ENCODE data around the gene ARL13B.
"Not testable (repeated sequence)": the region's sequence is repeated elsewhere in the genome, so short reads cannot be mapped to it uniquely, and the experiment has no call there.

Gene ARL13B

DNA sequence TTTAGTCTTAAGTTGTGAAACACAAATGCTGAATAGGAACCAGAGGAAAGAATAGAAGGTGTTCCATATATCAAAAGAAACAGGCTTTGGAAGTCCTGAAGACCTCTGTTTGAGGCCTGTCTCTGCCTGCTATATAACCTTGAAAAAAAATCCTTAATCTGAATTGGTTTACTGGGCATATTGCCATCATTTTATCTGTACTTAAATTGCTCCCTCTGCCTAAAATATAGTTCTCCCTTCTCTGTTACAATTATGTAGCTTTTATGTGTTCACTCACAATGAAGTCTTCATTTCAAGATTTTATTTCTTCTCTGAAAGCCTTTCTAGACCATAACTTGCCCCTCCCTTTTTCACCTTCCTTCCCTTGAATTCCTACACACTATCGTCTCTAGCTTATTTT, 21.2 kb downstream of the ARL13B start:
- DNase-seq (ENCODE audit: low read depth in 2 of 2) = no peak

DNA sequence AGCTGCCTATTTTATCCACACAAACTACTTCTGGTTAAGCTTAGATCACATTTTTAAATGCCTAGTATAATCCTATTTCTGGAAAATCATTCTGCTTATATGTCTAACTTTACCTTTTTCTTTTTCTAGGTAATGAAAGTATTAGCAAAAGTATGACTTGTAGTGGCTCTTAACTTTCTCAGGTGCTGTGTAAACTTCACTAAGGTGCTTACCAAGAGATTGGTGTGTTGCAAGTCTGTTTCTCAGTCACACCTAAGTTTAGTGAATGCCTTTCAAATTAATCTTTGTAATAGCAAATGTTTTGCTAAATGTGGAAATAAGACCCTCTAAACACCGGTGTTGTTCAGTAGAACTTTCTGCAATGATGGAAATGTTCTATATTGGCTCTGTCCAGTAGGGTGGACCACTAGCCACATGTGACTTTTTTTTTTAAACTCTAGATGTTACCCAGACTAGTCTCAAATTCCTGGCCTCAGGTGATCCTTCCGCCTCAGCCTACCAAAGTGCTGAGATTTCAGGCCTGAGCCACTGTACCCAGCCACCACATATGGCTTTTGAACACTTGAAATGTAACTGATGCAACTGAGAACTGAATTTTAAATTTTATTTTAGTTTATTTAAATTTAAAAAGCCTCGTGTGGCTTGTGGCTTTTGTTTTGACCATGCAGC, 22.0 kb downstream of the ARL13B start:
- DNase-seq (ENCODE audit: low read depth in 2 of 2) = no peak

DNA sequence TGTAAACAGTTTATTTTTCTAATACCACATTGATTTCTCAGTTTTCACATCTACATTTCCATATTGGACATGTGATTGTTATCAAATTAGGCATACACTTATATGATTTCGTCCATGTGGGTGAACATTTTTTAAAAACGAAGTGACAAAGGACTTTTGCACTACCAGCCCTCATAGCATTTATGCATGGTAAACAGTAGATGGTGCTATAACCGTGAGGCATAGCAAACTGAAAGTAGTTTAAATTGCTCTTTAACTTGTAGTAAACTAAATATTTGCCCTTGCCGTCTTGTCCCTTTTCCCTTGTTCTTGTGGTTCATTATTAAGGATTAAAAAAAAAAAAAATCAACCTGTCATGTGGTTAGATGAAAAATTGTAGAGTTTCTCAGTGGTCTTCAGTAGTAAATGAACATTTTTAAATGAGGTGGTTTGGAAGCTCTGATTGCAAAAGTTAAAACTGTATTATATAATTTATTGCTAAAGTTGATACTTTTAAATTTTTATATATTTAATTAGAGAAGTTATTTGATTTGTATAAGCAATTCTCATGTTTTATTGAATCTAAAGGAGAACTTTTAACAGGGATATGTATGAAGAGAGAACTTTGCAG, 24.5 kb downstream of the ARL13B start:
- peak; percentile 31 to 36 for DNase-seq (ENCODE audit: low read depth in 2 of 2)

DNA sequence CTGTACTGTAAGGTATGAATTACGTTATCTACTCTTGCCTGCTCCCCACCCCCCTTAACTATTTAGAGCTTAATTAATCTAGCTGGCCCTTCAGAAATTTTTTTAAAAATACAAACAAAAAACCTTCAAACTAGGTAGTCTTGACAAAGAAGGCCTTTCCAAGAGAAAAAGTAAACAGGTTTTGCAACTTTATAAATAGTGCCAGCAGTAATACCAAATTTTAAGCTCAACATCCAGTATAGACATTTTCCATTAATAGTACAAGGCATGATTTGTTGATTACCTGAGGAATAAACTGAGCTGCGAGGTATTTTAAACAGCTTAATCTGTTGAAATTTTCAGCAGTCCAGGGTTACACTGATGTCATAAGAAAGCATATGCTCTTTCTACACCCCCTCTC, 28.3 kb downstream of the ARL13B start:
- no peak for DNase-seq (ENCODE audit: low read depth in 2 of 2)

DNA sequence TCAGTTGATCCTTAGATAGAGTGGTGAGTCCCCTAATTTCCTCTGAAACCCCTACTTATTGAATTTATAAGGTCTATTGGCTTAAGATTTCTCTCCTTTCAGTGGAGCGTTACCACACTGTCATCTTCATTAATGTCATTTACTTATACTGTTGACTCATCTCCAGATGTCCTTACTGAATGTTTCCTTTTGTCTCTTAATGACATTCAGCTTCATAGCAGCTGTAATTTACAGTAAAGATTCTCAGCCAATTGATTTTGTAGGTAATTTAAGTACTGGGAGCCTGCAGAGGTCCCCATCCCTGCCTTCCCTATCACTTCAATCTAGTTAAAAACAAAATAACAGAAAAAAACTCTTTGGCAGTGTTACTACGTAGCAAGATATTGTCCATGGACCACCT, 29.7 kb downstream of the ARL13B start:
- no peak for DNase-seq (ENCODE audit: low read depth in 2 of 2)

DNA sequence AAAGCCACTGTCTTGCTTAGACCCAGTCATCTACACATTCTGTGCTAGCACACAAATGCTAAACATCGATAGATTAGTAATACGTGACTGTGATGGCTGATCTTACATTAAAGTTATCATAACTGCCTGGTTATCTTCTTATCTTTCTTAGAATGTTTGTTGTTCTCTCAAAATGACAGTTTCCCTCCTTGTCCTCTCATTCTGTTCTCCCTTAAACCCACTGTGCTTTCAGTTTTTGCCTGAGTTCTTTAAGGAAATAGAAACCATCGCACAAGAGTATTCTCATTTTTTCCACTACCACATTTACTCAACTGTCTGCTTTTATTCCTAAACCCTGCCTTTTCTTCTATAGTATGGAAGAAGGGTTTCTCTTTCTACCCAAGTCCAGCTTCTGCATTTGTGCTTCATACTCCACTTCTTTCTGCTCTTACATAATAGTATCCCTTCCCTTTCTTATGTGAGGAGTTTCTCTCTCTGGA, 31.3 kb downstream of the ARL13B start:
- no peak for DNase-seq (ENCODE audit: low read depth in 2 of 2)

DNA sequence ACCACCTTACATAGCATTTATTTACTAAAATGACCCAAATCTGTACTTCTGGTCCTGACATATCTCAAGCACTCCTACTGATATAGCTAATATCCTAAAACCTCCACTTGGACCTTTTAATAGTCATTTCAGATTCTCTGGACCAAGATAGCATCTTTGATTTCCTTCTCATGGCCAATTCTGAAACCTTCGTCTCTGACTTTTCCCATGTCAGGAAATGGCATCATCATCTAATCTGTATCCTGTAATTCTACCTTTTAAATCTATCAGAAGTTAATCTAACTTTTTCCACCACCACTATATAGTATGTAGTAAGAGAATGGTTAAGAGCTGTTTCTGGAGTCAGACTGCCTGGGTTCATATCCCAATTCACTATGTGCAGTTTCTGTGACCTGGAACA, 32.2 kb downstream of the ARL13B start:
- no peak for DNase-seq (ENCODE audit: low read depth in 2 of 2)

DNA sequence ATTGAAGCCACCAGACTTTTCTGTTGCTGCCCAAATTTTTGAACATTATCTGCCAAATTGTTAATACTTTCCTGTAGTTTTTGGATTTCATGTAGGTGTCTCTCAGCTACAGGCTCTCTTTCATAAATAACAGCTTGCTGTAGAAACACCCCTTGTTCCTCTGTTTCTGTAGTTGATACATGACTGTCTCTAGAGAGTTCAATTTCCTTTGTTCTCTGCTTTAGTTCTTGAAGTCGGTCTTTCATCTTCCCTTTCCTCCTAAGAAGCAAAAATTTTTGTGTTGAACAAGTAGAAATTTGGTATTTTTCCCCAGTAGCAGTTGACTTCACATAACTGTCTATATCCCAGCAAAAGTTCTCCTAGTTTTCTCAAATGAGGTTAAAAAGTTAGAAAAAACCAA, 35.1 kb downstream of the ARL13B start:
- DNase-seq (ENCODE audit: low read depth in 2 of 2) = no peak

DNA sequence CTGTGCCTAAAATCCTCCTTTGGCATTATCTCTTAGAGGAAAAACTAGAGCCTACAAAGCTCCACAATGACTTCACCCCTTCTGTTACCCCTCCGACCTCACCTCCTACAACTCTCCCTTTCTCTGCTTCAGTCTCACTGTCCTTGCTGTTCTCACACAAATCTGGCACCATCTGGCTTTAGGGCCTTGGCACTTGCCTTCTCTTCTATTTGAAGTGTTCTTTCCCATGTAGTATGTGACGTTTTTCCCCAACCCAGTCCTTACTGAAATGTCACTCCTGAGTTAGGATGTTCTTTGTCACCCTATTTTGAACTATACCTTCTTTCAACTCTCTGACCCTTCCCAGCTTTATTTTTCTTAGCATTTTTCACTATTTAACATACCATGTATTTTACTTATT, 39.7 kb downstream of the ARL13B start:
- no peak for DNase-seq (ENCODE audit: low read depth in 2 of 2)

DNA sequence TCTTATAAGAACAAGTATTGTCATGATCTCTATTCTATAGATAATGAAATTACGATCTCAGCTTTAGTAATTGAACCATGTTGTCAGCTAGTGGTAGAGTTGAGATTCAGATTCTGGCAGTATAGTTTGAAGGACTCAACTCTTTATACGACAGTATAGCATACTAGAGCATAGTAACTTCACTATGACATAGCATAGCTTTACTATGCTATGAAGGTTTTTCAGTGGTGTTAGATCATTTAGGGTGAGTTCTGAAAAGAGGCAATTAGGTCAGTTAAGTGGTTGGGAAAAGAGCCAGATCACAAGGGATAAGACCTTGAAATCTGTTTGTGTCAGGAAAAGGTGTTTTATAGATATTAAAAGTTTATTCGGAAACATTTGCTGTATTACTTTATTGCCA, 40.3 kb downstream of the ARL13B start:
- DNase-seq (ENCODE audit: low read depth in 2 of 2) = no peak

DNA sequence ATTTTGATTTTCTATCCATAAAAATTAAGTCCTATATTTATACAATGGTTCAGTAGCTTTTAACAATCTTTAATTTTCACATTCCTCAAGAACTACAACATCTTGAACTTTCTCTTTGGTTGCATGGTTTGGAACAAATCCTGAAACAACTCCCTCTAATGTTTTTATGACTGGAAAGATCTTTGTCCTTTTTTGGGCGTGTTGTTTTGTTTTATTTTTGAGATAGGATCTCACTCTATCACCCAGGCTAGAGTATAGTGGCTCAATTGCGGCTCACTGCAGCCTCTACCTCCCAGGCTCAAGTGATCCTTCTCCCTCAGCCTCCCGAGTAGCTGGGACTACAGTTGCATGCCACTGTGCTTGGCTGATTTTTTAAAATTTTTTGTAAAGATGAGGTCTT, 44.4 kb downstream of the ARL13B start:
- peak; percentile 12 for DNase-seq (ENCODE audit: low read depth in 2 of 2)

DNA sequence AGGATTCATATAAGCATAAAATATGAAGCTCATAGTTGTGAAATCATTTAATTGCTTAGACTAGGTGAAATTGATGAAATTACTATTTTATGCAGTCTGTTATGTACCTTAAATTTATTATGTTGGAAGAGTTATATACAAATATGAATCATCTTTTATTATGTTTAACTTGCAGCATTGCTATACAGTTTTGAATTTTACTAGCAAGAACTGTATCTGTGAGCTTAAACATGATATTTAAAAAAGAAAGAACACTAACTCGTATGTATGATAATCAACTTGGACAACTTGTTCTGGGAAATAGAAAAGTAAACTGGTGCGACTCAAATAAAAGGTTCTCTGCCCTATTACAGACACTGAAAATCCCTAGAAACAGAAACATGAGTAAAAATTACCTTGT, 46.7 kb downstream of the ARL13B start:
- no peak for DNase-seq (ENCODE audit: low read depth in 2 of 2)

DNA sequence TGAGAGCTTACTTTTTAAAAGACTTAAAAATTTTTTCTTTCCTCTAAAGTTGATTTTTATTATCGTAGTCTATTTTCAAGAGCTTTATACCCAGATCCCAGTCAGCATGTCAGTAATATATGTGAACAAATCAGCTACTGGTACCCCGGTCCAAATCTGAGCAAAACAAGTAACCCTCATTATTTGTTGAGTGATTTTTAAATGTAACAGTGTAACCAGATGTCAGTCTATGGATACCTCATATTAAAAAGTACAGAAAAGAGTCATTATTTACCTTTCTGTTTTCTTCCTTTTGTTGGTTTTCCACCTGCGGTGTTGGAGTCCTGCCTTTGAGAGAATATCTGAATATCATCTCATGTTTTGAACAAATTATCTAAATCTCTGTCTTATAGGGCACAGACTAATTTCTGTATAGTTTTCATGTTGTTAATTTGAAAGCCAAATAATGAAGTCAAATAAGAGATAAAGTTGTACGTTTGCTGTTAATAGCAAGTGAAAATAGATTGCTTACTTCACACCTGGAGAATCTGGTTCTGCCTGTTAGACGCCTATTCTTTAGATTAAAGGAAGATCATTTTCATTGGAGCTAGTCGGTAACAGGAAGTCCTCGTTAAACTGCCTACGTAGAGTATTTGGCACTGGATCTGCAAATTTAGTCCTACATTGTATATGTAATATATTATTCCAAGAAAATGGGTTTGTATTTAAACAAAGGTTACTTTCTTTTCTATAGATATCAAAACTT, 48.3 kb downstream of the ARL13B start, which contains the start of gene STX19:
Gene STX19 (minus strand): TSS at position 505 of the 745 bp plus-strand sequence. CDS start 13,328 bp downstream, outside the sequence.
- no peak for DNase-seq (ENCODE audit: low read depth in 2 of 2)

DNA sequence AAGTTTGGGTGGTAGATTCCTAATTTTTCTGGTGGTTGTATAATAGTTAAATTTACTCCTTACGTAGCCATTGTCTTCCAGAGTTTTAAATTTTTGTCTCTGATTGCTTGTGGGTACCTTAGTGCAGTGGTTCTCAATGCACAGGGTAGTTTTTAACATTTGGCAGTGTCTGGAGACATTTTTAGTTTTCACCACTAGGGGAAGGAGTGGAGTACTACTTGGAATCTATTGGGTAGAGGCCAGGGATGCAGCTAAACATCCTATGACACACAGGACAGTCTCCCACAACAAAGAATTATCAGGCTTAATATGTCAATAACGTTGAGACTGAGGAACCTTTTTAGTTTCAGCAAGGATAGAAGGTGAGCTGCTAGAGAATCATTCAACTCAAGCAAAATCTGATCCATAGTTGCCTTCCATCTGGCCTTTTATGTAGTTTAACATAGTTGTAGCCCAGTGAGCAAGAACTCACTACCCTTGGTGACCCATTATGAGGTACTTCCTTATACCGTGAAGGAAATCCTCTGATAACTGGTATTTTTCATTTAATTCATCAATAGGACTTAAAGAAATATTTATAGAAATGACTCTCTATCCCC, 57.1 kb downstream of the ARL13B start:
- peak; percentile 10 to 11 for DNase-seq (ENCODE audit: low read depth in 2 of 2)

DNA sequence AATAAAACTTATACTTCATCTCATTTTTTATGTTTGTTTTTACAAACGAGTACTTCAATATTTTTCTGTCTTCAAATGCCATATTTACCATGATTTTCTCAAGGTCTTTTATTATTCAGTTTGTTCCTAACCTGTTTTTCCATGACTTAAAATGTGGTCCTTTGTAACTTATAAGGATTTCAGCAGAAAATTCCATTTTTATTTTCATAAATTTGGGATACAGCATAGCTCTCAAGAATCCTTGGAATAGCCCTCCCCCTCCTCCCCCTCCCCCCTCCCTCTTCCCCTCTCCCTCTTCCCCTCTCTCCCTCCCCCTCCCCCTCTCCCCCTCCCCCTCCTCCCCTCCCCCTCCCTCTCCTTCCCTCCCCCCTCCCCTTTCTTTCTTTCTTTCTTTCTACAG, 63.3 kb downstream of the ARL13B start:
- DNase-seq (ENCODE audit: low read depth in 2 of 2) = no peak

DNA sequence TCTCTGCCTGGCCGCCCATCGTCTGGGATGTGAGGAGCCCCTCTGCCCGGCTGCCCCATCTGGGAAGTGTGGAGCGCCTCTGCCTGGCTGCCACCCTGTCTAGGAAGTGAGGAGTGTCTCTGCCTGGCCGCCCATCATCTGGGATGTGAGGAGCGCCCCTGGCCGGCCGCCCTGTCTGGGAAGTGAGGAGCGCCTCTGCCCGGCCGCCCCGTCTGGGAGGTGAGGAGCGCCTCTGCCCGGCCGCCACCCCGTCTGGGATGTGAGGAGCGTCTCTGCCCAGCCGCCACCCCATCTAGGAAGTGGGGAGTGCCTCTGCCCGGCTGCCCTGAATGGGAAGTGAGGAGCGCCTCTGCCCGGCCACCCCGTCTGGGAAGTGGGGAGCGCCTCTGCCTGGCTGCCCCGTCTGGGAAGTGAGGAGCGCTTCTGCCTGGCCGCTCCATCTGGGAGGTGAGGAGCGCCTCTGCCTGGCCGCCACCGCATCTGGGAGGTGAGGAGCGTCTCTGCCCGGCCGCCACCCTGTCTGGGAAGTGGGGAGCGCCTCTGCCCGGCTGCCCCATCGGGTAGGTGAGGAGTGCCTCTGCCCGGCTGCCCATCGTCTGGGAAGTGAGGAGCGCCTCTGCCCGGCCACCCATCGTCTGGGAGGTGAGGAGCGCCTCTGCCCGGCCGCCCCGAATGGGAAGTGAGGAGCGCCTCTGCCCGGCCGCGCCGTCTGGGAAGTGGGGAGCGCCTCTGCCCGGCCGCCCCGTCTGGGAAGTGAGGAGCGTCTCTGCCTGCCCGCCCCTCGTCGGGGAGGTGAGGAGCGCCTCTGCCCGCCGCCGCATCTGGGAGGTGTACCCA, 64.4 kb downstream of the ARL13B start:
- not testable (repeated sequence) for DNase-seq (ENCODE audit: low read depth in 2 of 2)

DNA sequence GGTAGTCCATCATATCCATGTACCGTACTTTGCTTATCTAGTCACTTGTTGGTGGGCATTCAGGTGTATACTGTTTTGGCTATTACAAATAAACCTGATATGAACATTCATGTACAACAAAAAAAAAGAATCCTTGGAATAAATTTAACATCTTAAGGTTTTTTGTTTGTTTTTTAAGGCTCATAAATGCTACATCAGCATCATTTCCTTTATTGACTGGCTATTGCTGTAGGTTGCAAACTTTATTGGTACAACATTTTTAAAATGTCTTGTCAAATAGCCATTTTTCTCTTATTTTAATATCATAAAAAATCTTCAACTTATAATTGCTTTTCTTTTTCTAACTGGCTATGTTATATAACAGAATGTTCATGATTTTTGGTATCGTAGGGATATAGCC, 66.6 kb downstream of the ARL13B start:
- no peak for DNase-seq (ENCODE audit: low read depth in 2 of 2)

DNA sequence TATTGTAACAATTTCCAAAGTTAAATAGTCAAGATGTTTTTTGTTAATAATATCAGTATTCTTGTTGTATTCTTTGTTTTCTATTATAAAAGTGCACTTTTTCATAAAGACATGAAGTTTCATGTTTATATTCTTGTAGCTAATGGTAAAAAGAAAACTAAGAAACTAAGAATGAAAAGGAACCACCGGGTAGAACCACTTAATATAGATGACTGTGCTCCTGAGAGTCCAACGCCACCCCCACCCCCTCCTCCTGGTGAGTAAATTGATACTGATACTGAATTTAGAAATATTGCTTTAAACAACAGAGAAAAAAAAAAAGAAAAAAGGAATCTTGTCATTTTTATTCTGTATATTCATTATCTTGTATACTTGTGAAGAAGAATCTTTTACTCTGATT, 69.3 kb downstream of the ARL13B start:
- no peak for DNase-seq (ENCODE audit: low read depth in 2 of 2)

DNA sequence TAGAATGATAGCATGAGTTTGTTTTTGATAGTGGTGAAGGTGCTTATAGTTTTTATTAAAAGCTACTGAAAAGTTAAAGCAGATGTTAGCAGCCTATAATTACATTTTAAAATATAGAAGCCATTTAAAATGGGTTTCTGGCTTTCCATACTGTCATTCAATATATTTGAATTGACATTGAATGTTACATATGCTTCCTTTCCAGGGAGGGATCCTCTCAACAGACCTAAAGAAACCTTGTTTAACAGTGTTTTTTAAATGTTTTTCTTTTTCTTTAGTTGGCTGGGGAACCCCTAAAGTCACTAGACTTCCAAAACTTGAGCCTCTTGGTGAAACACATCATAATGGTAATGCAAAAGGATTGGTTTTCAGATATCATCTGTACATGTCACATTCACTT, 70.6 kb downstream of the ARL13B start:
- no peak for DNase-seq (ENCODE audit: low read depth in 2 of 2)

DNA sequence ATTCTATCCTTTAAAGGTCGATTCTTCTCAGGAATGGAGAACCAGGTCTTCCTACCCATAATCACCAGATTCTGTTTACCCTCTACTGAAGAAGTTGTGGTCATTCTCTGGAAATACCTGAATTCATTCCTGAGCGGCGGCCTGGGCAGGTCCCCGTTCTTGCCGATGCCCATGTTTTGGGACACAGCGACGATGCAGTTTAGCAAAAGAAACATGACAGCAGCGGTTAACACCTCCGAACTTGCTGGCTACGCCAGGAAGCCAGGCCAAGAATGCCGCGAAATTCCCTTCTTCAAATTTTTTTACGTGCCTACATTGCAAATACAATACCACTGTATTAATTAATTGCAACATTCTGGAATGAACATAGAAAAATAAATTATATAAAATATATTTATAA, 81.3 kb downstream of the ARL13B start:
- DNase-seq (ENCODE audit: low read depth in 2 of 2) = no peak
